ENCODE measurements around the gene PTH1R.

PTH1R gene

DNA sequence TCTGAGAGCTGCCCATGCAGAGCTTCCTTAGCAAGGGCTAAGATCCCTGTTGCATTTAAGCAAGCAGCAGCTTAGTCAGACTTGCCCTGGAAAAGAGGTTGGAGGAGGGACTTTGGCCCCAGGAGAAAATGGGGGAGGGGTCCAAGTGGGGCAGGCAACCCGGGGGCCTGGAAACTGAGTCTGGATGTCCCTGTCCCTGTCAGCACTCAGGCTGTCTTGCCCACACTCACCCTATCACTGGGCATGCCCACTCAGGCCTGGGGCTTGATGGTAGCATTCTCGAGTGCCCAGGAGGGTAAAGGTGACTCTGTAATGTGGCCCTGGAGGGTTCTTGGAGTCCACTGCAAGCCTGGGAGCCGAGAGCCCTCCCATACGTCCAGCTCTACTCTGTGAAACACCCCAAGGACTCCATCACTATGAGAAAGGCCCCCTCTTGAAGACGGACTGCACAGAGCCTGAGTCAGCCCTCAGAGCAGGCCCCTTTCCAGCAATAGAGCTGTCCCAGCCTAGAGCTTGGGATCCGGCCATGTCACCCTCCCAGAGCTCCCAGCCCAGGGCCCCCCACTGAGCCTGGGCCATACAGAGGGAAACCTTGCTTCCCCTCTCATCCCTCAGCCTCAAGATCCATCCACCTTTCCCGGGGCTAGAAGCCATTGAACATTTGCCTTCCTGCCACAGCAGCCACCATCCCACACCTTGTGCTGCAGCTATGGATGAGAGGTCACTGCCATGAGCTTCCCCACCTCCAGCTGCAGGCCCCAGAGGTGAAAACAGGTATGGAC, 27.6 kb upstream of the PTH1R start:
- DNase-seq (ENCODE audit: low spot score), result no peak

DNA sequence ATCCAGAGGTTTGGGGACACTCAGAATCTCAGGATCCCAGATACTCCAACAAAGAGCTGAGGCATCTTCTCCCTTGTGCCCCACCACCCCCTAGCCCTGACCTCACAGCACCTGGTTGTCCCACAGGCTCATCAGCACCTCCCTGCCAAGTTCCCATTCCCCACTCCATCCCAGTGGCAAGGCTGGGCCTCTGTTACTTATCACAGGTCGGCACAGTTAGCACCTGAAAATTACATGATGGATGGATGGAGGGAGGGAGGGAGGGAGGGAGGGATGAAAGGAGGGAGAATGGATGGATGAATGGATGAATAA, 27.1 kb upstream of the PTH1R start:
- DNase-seq (ENCODE audit: low spot score), result no peak

GRCh38 chr3:46851364-46852333, 25.9 kb upstream of the PTH1R start:
- DNase-seq (ENCODE audit: low spot score), result no peak

GRCh38 chr3:46852334-46852720, 25.2 kb upstream of the PTH1R start:
- no peak for DNase-seq (ENCODE audit: low spot score)

DNA sequence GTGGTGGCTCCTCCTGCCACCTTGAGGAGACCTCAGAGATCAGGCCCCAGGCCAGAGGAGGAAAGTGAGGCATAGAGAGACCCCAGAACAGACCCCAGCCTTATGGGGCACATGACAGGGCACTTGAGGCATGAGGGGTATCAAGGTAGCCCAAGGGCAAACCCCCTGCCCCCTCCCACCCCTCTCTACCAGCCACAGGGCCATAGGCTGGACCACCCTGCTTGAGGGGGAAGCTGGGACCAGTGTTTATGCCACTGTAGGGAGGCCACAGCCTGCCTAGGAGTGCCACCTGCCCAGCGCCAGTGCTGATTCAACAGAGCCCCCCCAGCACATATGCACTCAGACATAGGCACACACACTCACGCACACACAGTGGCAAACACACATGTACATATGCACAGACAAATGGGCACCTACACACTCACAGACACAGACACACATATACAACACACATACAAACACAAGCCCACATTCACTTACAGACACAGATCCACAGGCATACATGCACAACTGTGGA, 24.6 kb upstream of the PTH1R start:
- no peak for DNase-seq (ENCODE audit: low spot score)

DNA sequence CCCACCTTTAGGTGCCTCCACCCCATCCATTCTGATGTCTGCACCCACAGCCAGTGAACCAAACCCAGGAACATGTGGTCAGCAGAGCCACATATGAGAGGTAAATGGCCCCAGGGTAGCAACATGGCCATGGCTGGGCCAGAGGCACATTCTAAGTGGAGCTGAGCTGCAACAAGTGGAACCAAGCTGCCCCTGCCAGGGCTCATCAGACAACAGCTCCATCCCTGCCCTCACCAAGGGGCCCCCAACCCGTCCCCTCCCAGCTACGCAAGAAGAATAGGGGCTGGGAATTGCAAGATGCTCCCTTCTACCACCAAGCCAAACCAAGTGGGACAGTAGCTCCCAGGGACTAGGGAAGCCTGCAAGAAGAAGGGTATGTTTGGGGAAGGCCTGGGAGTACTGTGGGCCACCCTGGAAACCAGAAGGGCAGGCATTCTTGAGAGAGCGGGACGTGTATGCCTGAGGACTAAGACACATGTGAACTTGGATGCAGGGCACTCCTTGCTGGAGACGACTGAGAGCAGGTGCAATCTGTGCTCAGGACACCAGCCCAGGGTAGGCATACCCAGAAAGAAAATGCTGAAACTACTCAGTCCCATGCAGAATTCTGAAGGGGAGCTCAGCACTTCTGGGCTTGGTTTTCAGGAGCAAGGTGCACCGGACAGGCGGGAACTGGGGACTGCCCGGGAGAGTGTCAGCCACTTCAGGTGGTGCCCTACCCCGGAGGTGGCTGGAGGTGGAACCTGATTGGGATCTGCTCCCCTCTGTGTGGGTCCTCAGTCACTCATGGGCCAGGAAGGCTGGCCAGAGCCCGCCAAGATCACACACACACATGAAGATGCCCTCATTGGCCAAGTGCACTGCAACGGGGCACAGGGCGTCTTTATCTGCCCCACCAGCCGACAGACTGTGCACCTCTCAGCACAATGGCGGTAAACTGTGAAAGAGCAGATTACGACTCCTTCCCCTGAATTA, 23.8 kb upstream of the PTH1R start:
- no peak for DNase-seq (ENCODE audit: low spot score)

- DNase-seq (ENCODE audit: low spot score), result no peak
These were observed 22.9 kb upstream of the PTH1R start for GRCh38 chr3:46854555-46854991.

DNA sequence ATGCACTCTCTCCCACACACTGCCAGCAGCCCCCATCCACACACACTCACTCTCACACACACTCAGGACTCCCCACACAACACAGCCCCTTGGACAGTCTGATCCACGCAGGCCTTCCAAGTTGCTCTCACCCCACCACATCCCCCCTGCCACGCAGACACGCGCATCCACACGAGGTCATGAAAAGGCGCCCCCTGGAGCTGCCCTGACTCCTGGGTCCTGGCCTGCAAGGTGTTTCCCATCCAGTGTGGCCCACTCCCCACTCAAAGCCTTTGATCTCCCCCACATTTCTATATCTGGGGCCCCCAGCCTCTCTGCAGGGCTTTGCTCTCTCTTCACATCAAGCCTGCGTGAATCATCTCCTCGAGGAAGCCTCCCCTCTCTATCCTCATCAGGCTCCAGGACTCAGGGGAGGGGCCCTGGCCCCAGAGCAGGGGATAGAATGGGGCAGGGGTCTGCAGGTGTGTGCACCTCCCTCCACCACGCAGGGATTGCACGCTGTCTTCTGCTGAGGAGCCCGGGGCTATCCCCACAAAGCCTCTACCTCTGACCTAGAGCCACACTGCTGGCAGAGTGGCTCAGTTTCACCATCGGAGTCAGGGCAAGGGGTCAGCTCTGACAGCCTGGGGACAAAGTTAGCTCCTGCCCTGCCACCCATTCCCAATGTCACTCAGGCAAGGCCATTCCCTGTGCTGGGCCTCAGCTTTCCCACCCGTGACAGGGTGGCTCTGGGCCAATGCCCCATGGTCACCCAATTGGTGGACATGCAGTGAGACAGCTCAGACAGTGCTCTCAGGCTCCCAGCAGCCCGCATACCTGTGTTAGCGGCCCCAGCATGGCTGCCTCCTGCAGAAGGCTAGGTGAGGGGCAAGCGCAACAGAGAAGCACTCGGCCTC, 20.7 kb upstream of the PTH1R start:
- DNase-seq (ENCODE audit: low spot score), result no peak

GRCh38 chr3:46857485-46858341, 19.8 kb upstream of the PTH1R start:
- DNase-seq (ENCODE audit: low spot score), result no peak

DNA sequence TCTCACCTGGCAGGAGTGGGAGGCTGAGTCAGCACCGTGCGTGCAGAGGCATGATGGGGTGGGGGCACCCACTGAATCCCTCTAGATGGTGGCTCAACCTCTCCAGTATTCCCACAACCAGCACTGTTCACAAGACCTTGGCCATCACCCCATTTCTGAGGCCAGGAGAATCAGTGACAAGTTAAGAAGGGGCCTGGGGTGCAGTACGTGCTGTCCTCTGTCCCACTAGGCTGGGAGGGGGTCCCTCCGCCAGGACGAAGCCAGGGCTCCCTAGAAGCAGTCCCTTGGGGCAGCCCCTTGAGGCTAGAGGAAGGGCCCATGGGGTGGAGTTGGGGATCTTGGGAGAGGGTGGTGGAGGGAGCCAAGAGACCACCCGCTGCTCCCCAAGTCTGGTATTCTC, 19.1 kb upstream of the PTH1R start:
- DNase-seq (ENCODE audit: low spot score), result no peak

- DNase-seq (ENCODE audit: low spot score), result no peak
These were observed 18.4 kb upstream of the PTH1R start for GRCh38 chr3:46859001-46859710.

DNA sequence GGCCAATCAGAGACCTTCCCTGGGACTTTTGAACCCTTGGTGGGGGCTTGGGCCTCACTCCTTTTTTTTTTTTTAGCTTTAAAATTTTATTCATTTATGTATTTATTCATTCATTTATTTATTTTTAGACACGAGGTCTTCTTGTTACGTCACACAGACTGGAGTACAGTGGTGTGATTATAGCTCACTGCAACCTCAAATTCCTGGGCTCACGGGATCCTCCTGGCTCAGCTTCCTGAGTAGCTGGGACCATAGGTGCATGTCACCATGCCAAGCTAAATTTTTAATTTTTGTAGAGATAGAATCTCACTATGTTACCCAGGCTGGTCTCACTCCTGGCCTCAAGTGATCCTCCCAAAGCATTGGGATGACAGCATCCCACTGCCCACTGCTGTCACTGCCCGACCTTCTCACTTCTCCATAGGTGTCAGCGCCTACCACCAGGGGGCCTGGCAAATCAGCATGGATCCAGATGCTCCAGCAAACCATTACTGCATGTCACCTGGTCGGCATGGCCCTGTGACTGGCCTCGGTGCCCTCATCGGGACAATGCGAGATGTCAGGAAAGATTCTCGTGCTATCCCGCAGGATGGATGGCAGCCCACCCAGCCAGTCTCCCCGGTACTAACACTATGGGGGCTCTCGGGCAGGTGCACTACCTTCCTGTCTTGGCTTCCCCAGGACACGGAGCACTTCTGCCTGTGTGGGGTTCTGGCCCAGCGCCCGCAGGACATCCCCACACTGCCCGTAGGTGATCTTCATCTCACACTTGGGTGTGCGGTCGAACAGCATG, 17.3 kb upstream of the PTH1R start:
- peak; percentile 43 for DNase-seq (ENCODE audit: low spot score)

- DNase-seq (ENCODE audit: low spot score), result no peak
These were observed 16.5 kb upstream of the PTH1R start for GRCh38 chr3:46860810-46861604.

GRCh38 chr3:46861605-46862368, 15.7 kb upstream of the PTH1R start:
- DNase-seq (ENCODE audit: low spot score), result no peak

DNA sequence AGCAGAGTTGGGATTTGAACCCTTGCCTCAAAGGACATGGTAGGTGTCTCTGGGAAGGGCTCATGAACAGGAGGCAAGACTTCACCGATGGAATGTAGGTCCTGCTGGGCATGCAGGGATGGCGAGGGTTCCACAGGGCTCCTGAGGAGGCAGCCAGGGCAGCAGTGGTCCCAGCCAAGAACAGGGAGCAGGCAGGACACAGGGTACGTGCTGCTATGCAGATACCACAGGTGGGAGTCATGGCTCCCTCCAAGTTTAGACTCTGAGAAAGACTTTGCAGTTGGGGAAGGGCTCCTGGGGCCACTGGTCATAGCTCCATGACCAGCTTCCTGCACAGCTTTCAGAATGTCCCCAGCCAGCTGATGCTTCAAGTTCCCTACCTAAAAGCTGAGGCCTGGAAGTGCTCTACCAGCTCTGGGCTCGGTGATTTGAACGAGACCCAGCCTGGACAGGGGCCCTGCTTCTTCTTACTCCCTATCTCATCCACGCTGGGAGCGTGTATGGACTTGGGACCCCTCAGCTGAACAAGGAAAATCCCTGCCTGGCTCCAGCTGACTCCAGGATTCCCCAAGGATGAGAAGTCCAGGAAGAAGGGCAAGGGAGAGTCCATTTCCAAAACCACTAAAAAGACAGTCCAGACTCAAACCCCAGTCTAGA, 15.0 kb upstream of the PTH1R start:
- no peak for DNase-seq (ENCODE audit: low spot score)

Data from SK-N-DZ (cell line).